ENCODE data around the gene CYB561D1.

CYB561D1 gene

GRCh38 chr1:109482242-109482641 is 11.7 kb upstream of the CYB561D1 start:
- DNase-seq, result no peak

GRCh38 chr1:109482791-109483671 is 10.9 kb upstream of the CYB561D1 start:
- DNase-seq, result peak; percentile 56 to 75

- DNase-seq, result peak; percentile 84 to 88
Measured at GRCh38 chr1:109483672-109484518, 10.0 kb upstream of the CYB561D1 start, which contains the start of gene ATXN7L2. Gene ATXN7L2, plus strand, starts transcription at chr1:109483905. Its CDS starts 49 bp downstream, at chr1:109483954.

- no peak for DNase-seq
Measured at GRCh38 chr1:109484519-109484975, 9.3 kb upstream of the CYB561D1 start.

GRCh38 chr1:109485001-109485400 is 8.9 kb upstream of the CYB561D1 start:
- no peak for DNase-seq

- DNase-seq, result no peak
Measured at GRCh38 chr1:109487261-109487660, 6.6 kb upstream of the CYB561D1 start.

GRCh38 chr1:109488201-109488600 is 5.7 kb upstream of the CYB561D1 start:
- DNase-seq, result no peak

- DNase-seq, result no peak
Measured at GRCh38 chr1:109488696-109489095, 5.2 kb upstream of the CYB561D1 start.

- peak in 1 of 2 experiments; percentile 27 for DNase-seq
Measured at GRCh38 chr1:109490029-109490933, 3.6 kb upstream of the CYB561D1 start.

- DNase-seq, result no peak
Measured at GRCh38 chr1:109490934-109491302, 3.0 kb upstream of the CYB561D1 start.

GRCh38 chr1:109491372-109491771 is 2.5 kb upstream of the CYB561D1 start:
- no peak for DNase-seq

GRCh38 chr1:109492779-109493178 is 1.1 kb upstream of the CYB561D1 start:
- no peak for DNase-seq

GRCh38 chr1:109493227-109493626 is 667 bp upstream of the CYB561D1 start:
- no peak for DNase-seq

- DNase-seq, result no peak
Measured at GRCh38 chr1:109495738-109496137, 1.8 kb downstream of the CYB561D1 start.

GRCh38 chr1:109497449-109498160 is 3.7 kb downstream of the CYB561D1 start:
- no peak for DNase-seq

- no peak for DNase-seq
Measured at GRCh38 chr1:109498161-109498801, 4.4 kb downstream of the CYB561D1 start.

GRCh38 chr1:109499081-109499480 is 5.2 kb downstream of the CYB561D1 start:
- no peak for DNase-seq

- DNase-seq, result no peak
Measured at GRCh38 chr1:109499661-109500536, 6.0 kb downstream of the CYB561D1 start.

GRCh38 chr1:109500941-109501381 is 7.1 kb downstream of the CYB561D1 start:
- DNase-seq, result no peak

All from NCI-H1930 (cell line).